Pancreas (tissue), 10 donors: ENCODE data around the gene MBD2. TPM values are rescaled to one million over a fixed set of nuclear protein-coding genes. Genes with fewer than 3 reads are reported as not detected.

Experiments
- ATAC-seq, 4 donors: fragments of 200-7000 bp; cut with Tn5 transposase; one replicate each; pipeline versions ENCODE4 v1.8.0 to v1.9.1; 2020; ENCODE audit warnings: mild to moderate bottlenecking in 4 of 4, moderate library complexity in 4 of 4
- DNase-seq, 6 donors: peaks; one replicate each; pipeline ENCODE4 v3.0.0-alpha.2; 2020
- FAIRE-seq: peaks from 2 replicates; lab custom pipeline; 2012; peaks lifted over from hg19 to GRCh38; lab: Jason Lieb, UNC
- H3K27ac ChIP-seq, 4 donors: fragments of 200-600 bp; sonication (generic); 1 replicate in 3 of 4; 2 replicates in 1 of 4; pipeline versions ENCODE4 v1.5.0 to v1.8.0; 2020
- H3K27me3 ChIP-seq, 4 donors: fragments of 200-600 bp; one replicate each; pipeline ENCODE4 v1.8.0; 2021
- H3K36me3 ChIP-seq, 3 donors: fragments of 200-600 bp; sonication (generic) in 1 of 3; one replicate each; pipeline versions ENCODE4 v1.5.0 to v1.8.0; 2020 to 2021
- H3K4me1 ChIP-seq, 3 donors: fragments of 200-600 bp; one replicate each; pipeline ENCODE4 v1.8.0; 2021
- H3K4me3 ChIP-seq, 4 donors: fragments of 200-600 bp; sonication (generic) in 2 of 4; one replicate each; pipeline versions ENCODE4 v1.5.0 to v1.8.0; 2020 to 2021
- H3K9me3 ChIP-seq, 4 donors: fragments of 200-600 bp; one replicate each; pipeline ENCODE4 v1.8.0; 2021
- CTCF ChIP-seq, 4 donors: fragments of 200-600 bp; sonication (generic) in 3 of 4; IDR thresholded peaks; one replicate each; pipeline versions ENCODE4 v1.5.0 to v1.8.0; 2021; ENCODE audit warnings: antibody characterized with exemption in 4 of 4
- WGBS, 2 donors: extraction: QIAGEN DNeasy Blood & Tissue Kit; methylation state at CpG; one replicate each; pipeline ENCODE4 v1.1.7; 2013; 5-methylcytosine and 5-hydroxymethylcytosine counted together
- intact Hi-C, 3 donors: fragments of 100-400 bp; cut with DNase I; formaldehyde crosslinking; loops; one replicate each; pipeline versions ENCODE4 v1.11.1 to v1.14.2; 2022
- polyA plus RNA-seq, 2 donors: library from polyadenylated mRNA; stranded (reverse); fragments of 200-250 nt; gene quantifications; one replicate each; pipeline ENCODE4 v1.2.3, GENCODE V29; 2013
- total RNA-seq, 6 donors: library from RNA; stranded (reverse); fragmentation: NEBNext Ultra II Directional in 4 of 6; extraction: Animal tissue kit (Norgen Biotek cat#: 25700) in 4 of 6; gene quantifications; one replicate each; pipeline versions ENCODE4 v1.2.1 to v1.2.4, GENCODE V29; 2021 to 2023
- donor health status: healthy with polysubstance abuse.
- donor health status: DM: no; HTN: no; CAD: no; lungs with moderate emphysema.
- donor health status: DM: no; HTN: no; CAD: no.
- donor health status: control.
- donor health status: control.
- donor health status: Bipolar disorder and iron deficiency.
- donor health status: DM: yes; HTN: yes; CAD: no.
- donor health status: DM: no; HTN: no; CAD: no.
- donor health status: DM: no; HTN: no; CAD: no.
- donor health status: DM: yes; HTN: yes; CAD: no.

Gene MBD2
- total and polyA plus RNA-seq, 8 donors: 15.7 to 60.5 (median 47.0) TPM

GRCh38 chr18:54109131-54109683 is 115.3 kb downstream of the MBD2 start:
- FAIRE-seq: no peak
- no peaks in the 10 kb centered on the region for H3K9me3 ChIP-seq
- no peak overlapping the region for H3K4me3 ChIP-seq
- intact Hi-C loops: no loop called here
- DNase-seq: no peak
- TF ChIP-seq CTCF (IDR thresholded peaks at IDR 0.05): no peak
- H3K27me3 ChIP-seq: no peaks in the 10 kb centered on the region
- WGBS, 2 donors: 80 to 90% methylated on average over 3 of the region's 3 CpGs
- no peak for ATAC-seq
- H3K4me1 ChIP-seq: no peaks in the 10 kb centered on the region
- no peak overlapping the region for H3K27ac ChIP-seq
- H3K36me3 ChIP-seq: no peaks in the 10 kb centered on the region

GRCh38 chr18:54102123-54102522 is 122.3 kb downstream of the MBD2 start:
- FAIRE-seq: no peak
- Histone ChIP-seq H3K27ac (no peak overlapping the region), H3K27me3 (no peaks in the 10 kb centered on the region), H3K4me3 (no peak overlapping the region), H3K4me1 (no peaks in the 10 kb centered on the region), H3K9me3 (no peaks in the 10 kb centered on the region), H3K36me3 (no peaks in the 10 kb centered on the region)
- 36 to 38% methylated on average over 1 of the region's 1 CpG for WGBS, 2 donors
- no peak for ATAC-seq
- intact Hi-C loops: no loop called here
- DNase-seq: no peak
- no peak for TF ChIP-seq CTCF (IDR thresholded peaks at IDR 0.05)

Other genes with a start within 250 kb of the MBD2 start
- gene POLI, start 44.8 kb upstream of the MBD2 start, total RNA-seq: 10 to 100 TPM; 11.8 to 24.7 (median 19.3) TPM
- gene POLI, start 44.8 kb upstream of the MBD2 start, polyA plus RNA-seq: 10 to 100 TPM; 17.8 to 27.3 TPM
- not detected for gene STARD6, start 133.2 kb upstream of the MBD2 start, total RNA-seq
- gene STARD6, start 133.2 kb upstream of the MBD2 start, polyA plus RNA-seq: not detected
- 1 to 10 TPM in 1 of 6 donors, under 1 TPM in 5; 0.14 to 1.4 (median 0.34) TPM for gene C18orf54, start 133.2 kb upstream of the MBD2 start, total RNA-seq
- under 1 TPM; 0.19 to 0.26 TPM for gene C18orf54, start 133.2 kb upstream of the MBD2 start, polyA plus RNA-seq